ENCODE data around the gene LHX6.

Gene LHX6

GRCh38 chr9:122234022-122234748 lies 5.4 kb upstream of the LHX6 start:
- DNase-seq (ENCODE audit: low spot score), result no peak

DNA sequence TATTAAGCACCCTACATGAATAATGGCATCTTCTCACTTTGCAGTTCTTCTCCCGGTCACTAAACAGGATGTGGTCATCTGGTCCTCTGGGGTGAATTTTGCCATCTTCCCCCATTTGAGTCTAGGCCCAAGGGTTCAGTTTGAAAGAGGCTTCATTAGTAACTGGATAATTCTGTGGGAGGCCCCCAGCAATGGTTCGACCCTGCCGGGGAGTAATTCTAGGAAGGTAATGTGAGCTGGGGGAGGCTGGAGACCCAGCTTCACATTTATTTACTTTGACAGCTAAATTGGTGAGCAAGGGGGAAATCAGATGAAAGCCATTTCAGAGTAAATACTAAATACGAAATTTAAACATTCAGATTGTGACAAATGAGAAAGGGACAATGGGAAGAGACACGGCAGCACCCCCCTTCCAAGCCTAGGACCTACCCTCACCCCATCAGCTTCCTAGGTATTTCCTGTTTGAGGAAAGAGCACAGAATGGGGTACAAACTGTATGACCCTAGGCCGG lies 4.1 kb upstream of the LHX6 start:
- DNase-seq (ENCODE audit: low spot score), result no peak

GRCh38 chr9:122229485-122229837 lies 704 bp upstream of the LHX6 start:
- no peak for DNase-seq (ENCODE audit: low spot score)

GRCh38 chr9:122228191-122228567 lies 578 bp downstream of the LHX6 start:
- DNase-seq (ENCODE audit: low spot score), result peak; percentile 29

DNA sequence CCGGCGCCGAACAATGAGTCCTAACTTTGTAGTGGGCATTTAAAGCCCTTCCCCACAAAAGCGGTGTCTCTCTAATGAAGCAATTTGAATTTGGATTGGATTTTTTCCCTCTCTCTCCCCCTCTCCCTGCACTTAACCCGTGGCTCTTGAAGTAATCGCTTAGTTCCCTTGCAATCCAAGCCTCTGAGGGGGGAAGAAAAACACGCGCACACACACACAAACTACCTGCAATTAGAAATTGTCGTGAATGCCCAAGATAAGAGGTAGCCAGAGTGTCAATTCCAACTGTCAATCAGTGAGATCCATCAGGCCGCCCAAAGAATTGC lies 1.2 kb downstream of the LHX6 start:
- no peak for DNase-seq (ENCODE audit: low spot score)

DNA sequence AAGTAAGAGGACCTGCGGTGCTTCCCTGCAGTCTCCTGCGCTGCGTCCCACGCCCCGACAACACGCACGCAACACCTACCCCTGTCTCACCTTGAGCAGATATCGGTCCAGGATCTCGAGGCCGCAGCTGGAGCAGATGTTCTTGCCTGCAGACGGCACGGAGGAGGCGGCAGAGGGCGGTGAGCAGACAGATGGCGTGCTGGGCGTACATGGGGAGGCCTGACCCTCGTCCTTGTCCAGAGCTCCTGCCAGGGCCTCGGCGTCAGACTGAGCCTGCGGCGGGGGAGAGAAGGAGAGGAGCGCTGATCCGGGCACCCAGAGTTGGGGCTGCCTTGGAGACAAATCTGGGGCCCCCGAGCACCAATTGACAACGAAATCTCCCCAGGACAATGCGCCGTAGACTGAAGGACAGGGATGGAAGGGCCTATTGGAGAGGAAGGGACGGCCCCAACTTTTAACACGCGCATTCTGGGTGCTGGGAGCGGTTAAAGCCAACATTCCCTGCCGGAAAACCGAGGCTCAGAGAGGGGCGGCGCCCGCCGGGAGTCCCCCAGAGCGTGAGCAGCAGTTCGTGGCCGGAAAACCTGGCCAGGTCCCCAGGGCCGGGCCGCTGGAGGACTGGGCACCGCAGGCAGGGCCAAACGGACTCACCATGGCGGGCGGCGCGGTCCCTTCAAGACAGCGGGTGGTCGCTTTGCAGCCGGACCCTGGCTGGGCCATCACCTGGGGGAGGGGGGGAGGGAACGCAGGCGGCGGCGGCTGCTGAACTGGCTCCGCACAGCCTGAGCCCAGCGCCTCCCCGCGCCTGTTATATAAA lies 1.8 kb downstream of the LHX6 start:
- DNase-seq (ENCODE audit: low spot score), result peak; percentile 14

- peak; percentile 15 for DNase-seq (ENCODE audit: low spot score)
These were observed 2.5 kb downstream of the LHX6 start for GRCh38 chr9:122226142-122226757.

DNA sequence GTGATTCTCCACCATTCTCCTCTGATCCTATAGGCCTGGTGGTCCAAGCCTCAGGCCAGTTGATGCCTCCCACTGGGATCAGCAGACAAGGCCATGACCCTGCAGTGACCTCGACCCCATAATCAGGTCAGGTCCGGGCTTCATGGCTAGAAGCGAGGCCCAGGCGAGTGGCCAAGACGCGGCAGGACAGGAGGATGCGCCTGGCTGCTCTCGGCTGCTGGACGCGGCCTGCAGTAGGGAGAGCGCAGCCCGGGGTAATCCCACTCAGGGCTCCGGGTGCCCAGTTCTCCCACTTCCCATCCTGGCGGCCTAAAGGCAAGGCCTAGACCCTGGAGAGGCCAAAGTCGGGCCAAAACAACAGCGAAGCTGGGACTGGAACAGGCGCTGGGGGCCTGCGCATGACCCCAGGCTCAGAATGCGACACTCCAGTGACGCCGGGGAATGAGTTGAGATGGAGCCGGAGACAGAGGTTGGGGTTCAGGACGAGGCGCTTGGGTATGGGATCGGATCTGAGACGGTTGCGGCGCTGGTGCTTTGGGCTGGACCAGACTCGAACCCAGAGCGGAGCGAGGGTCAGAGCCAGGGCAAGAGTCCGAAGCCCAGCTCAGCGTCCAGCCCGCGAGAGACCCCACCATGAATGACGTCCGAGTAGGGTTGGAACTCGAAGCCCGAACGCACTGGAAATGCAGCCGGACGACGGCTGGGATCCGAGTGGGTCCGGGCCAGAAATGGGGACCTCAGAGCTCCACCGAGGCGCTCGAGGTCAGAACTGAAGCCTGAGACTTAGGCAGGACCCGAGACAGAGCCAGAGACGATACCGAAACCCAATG lies 3.2 kb downstream of the LHX6 start:
- peak; percentile 13 for DNase-seq (ENCODE audit: low spot score)

GRCh38 chr9:122223435-122223834 lies 5.3 kb downstream of the LHX6 start:
- DNase-seq (ENCODE audit: low spot score), result no peak

GRCh38 chr9:122222791-122223190 lies 6.0 kb downstream of the LHX6 start:
- DNase-seq (ENCODE audit: low spot score), result no peak

GRCh38 chr9:122221183-122221811 lies 7.5 kb downstream of the LHX6 start:
- peak; percentile 6 for DNase-seq (ENCODE audit: low spot score)

- DNase-seq (ENCODE audit: low spot score), result no peak
These were observed 8.0 kb downstream of the LHX6 start for GRCh38 chr9:122220673-122221182.

GRCh38 chr9:122219856-122220672 lies 8.7 kb downstream of the LHX6 start:
- DNase-seq (ENCODE audit: low spot score), result peak; percentile 45

DNA sequence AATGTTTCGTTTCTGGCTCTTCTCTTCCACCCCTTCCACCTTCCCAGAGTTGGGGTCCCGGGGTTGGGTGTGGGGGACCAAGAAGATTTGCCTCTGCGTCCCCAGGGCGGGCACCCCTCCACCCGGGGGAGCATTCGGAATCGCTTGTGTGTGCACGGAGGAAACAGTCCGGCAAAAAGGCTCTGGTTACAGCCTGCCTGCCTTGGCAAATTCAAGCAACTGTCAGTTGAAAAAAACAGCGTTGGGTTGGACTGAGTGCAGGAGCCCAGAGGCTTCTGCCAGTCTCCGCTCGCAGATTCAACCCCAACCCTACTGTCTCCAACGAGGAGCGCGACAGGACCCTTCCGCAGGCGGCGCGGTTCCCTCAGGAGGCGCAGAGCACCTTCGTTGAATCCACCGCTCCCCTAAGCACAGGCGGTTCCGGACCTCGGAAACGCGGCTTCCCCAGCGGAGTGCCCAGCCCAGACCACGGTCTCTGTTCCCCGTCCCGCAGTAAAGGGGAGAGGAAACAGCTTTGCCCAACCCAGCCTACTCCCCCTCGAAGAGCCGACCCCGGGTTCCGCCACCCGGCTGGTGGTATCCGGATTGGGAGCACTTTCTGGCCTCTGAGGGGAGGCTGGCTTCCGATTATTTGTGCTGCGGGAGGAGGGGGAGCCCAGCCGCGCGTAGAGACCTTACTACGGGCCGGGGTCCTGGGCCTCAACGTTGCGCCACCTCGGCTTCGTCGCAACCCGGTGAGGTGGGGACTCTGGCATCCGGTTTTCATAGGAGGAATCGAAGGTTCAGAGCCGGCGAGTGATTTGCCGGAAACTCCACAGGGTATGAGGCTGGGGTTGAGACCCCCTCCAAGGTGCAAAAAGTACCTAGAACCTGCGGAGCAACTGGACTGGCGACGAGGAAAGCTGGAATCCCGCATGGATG lies 9.6 kb downstream of the LHX6 start:
- peak; percentile 34 for DNase-seq (ENCODE audit: low spot score)

GRCh38 chr9:122218071-122218934 lies 10.5 kb downstream of the LHX6 start:
- DNase-seq (ENCODE audit: low spot score), result peak; percentile 12

GRCh38 chr9:122217640-122218039 lies 11.1 kb downstream of the LHX6 start:
- DNase-seq (ENCODE audit: low spot score), result no peak

DNA sequence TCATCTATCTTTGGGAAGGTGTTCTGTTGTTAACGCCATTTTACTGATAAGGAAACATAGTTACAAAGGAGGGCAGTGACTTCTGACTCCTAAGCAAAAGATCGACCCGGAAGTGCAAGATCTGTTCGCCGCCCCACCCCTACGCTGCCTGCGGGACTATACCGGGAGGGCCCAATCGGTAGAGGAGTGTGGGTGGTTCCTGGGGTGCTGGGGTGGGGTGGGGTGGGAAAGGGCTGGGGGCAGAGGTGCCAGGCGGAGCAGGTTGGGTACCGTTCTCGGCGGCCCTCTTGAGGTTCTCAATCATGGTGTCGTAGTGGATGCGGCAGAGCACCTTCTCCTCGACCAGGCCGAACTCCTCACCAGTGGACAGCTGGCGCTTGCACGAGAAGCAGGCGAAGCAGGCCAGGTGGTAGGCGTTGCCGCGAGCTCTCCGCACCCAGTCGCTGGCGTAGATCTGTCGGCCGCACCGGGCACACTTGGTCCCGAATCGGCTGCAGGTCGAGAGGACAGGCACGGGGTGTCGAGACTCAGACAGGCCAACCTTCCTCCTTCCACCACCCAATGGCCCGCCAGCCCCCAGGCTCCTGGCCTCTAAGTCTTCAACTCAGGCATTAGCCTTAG lies 11.8 kb downstream of the LHX6 start:
- DNase-seq (ENCODE audit: low spot score), result no peak

Measured in GM03348 (cell line).